GM10266 (cell line): Measurements from ENCODE around the gene ASB1.

ENCODE experiments used
- DNase-seq: peaks from one replicate; pipeline ENCODE4 v3.0.0; 2012; ENCODE audit errors: extremely low spot score
- CTCF ChIP-seq: IDR thresholded peaks from 2 replicates; pipeline ENCODE4 v1.5.1; 2012; ENCODE audit warnings: mild to moderate bottlenecking, low read depth; ENCODE audit not compliant: control insufficient read depth, insufficient read depth; ENCODE audit errors: missing control alignments

The ASB1 gene

GRCh38 chr2:238413368-238413767 is 13.4 kb upstream of the ASB1 start:
- TF ChIP-seq CTCF, result no peak

GRCh38 chr2:238415036-238415764 is 11.5 kb upstream of the ASB1 start:
- DNase-seq, result no peak
- TF ChIP-seq CTCF, result no peak

More at GRCh38 chr2:238413368-238413767, 13.4 kb upstream of the ASB1 start:
- no peak for DNase-seq

- no peak for TF ChIP-seq CTCF
- no peak for DNase-seq
Observed at GRCh38 chr2:238415893-238416292, 10.8 kb upstream of the ASB1 start.

- no peak for DNase-seq
- no peak for TF ChIP-seq CTCF
Observed at GRCh38 chr2:238418196-238418998, 8.3 kb upstream of the ASB1 start.

- DNase-seq, result no peak
- no peak for TF ChIP-seq CTCF
Observed at GRCh38 chr2:238418999-238419546, 7.7 kb upstream of the ASB1 start.

- no peak for TF ChIP-seq CTCF
- DNase-seq, result no peak
Observed at GRCh38 chr2:238420442-238420841, 6.3 kb upstream of the ASB1 start.
